ENCODE measurements around the gene CCDC85A. TPM values are rescaled to one million over a fixed set of nuclear protein-coding genes. Genes with fewer than 3 reads are reported as not detected.

Gene CCDC85A
- total RNA-seq, 6 donors from 2014 or later: 11.6 to 41.7 (median 26.1) TPM

DNA sequence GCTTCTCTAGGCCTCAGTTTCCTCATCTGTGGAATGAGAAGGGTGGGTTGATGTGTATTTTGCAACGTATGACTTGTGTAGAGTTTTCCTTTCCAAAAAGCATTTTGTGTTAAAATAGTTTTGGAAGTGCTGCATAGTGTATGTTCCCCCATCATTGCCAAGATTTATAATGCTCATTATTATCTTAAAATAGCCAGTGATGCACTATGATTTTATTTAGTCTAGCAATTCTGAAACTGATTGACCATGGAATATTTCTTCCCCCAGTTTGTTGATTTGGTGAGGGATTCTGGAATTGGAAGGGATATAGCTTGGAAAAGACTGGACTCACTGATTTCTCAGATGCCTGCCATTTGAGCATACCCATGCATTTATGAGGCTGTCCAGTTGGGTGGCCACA lies 130.6 kb downstream of the CCDC85A start:
- DNase-seq (no peak), ATAC-seq (ENCODE audit: low FRiP score in 2 of 2) (no peak)
- no peak for TF ChIP-seq POLR2A (IDR thresholded peaks at IDR 0.05)
- peak overlapping the region in 1 of 4 donors; percentile 42 for H3K27ac ChIP-seq
- no peaks in the 10 kb centered on the region for H3K27me3 ChIP-seq
- peaks cover 0 to 4% (median 2%) of the 10 kb centered on the region in 4 donors for H3K4me1 ChIP-seq
- 37 to 68% methylated on average over 1 of the region's 1 CpG for WGBS, 2 donors
- no peaks in the 10 kb centered on the region for H3K36me3 ChIP-seq
- no peaks in the 10 kb centered on the region for H3K9me3 ChIP-seq
- H3K4me3 ChIP-seq: no peak overlapping the region

DNA sequence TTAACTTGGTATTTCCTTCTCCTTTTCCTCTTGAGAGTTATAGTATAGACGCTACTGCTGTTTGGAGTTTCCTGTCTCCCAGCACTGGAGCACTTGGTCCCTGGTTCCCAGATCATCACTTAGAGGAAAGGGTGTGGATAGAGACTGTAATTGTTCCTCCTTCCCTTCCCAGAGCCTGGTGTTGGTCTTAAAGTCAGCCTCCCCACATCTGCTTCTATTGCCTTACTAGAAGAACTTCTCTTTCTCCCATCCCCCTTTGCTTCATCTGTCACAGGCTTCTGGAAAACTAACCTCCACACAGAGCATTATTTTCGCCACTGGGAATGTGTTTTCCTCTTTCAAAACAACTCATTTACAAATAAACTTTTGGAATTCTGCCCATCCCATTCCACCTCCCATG lies 131.0 kb downstream of the CCDC85A start:
- Histone ChIP-seq H3K4me1 (peaks cover 0 to 4% (median 2%) of the 10 kb centered on the region in 4 donors), H3K9me3 (no peaks in the 10 kb centered on the region), H3K27me3 (no peaks in the 10 kb centered on the region), H3K4me3 (no peak overlapping the region), H3K36me3 (no peaks in the 10 kb centered on the region), H3K27ac (peak overlapping the region in 1 of 4 donors; percentile 42)
- TF ChIP-seq POLR2AphosphoS5 (IDR thresholded peaks at IDR 0.05): peak in 1 of 2 donors; percentile 34
- no peak for TF ChIP-seq POLR2A (IDR thresholded peaks at IDR 0.05)
- TF ChIP-seq, protein P1, sequence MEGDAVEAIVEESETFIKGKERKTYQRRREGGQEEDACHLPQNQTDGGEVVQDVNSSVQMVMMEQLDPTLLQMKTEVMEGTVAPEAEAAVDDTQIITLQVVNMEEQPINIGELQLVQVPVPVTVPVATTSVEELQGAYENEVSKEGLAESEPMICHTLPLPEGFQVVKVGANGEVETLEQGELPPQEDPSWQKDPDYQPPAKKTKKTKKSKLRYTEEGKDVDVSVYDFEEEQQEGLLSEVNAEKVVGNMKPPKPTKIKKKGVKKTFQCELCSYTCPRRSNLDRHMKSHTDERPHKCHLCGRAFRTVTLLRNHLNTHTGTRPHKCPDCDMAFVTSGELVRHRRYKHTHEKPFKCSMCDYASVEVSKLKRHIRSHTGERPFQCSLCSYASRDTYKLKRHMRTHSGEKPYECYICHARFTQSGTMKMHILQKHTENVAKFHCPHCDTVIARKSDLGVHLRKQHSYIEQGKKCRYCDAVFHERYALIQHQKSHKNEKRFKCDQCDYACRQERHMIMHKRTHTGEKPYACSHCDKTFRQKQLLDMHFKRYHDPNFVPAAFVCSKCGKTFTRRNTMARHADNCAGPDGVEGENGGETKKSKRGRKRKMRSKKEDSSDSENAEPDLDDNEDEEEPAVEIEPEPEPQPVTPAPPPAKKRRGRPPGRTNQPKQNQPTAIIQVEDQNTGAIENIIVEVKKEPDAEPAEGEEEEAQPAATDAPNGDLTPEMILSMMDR (IDR thresholded peaks at IDR 0.05): no peak
- no peak for ATAC-seq (ENCODE audit: low FRiP score in 2 of 2)
- no peak for DNase-seq
- WGBS, 2 donors: 47 to 50% methylated on average over 2 of the region's 2 CpGs

DNA sequence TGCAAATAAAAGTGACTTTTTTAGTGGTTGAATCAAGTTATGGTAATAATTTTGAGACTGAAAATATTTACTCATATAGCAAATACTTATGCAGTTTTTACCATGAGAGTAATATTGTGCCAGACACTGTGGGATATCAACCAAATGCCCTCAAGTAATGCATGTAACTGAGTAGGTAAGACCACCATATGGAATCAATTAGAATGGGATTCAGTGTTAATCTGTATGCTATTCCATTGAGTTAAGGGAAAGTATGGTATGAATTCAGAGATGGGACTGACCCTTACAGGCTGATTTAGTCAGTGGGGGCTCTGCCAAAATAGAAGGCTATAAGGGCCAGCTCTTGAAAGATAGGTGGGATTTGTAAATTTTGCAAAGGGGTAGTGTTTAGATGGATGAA lies 131.6 kb downstream of the CCDC85A start:
- H3K4me1 ChIP-seq: peaks cover 0 to 4% (median 2%) of the 10 kb centered on the region in 4 donors
- no peaks in the 10 kb centered on the region for H3K9me3 ChIP-seq
- no peak overlapping the region for H3K4me3 ChIP-seq
- H3K36me3 ChIP-seq: no peaks in the 10 kb centered on the region
- DNase-seq (no peak), ATAC-seq (ENCODE audit: low FRiP score in 2 of 2) (no peak)
- TF ChIP-seq, protein P1 (IDR thresholded peaks at IDR 0.05): no peak
- TF ChIP-seq POLR2AphosphoS5 (IDR thresholded peaks at IDR 0.05) (no peak), EP300 (IDR thresholded peaks at IDR 0.05) (no peak), POLR2A (IDR thresholded peaks at IDR 0.05) (no peak)
- peak overlapping the region in 1 of 4 donors; percentile 42 for H3K27ac ChIP-seq
- H3K27me3 ChIP-seq: no peaks in the 10 kb centered on the region

DNA sequence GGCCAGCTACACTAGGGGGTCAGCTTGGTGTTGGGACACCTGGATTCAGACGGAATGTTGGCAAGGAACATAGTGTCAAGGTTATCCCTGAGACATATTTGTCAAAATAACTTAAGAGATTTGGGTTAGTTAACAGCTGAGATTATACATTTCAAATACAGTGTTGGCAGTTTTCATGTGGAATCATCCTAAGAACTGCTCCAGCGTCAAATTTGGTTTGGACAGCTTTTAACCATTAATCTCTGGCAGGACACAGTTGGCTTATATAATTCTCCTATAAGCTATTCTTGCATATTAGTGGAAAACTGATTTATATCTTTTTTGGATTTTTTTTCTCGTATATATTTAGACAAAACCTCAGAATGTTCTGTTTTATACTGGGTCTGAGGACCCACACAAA lies 132.2 kb downstream of the CCDC85A start:
- 87% methylated on average over 3 of the region's 3 CpGs for WGBS, 2 donors
- H3K4me1 ChIP-seq: peaks cover 0 to 4% (median 2%) of the 10 kb centered on the region in 4 donors
- TF ChIP-seq POLR2AphosphoS5 (IDR thresholded peaks at IDR 0.05) (no peak), POLR2A (IDR thresholded peaks at IDR 0.05) (no peak), EP300 (IDR thresholded peaks at IDR 0.05) (no peak)
- TF ChIP-seq, protein P1 (IDR thresholded peaks at IDR 0.05): no peak

DNA sequence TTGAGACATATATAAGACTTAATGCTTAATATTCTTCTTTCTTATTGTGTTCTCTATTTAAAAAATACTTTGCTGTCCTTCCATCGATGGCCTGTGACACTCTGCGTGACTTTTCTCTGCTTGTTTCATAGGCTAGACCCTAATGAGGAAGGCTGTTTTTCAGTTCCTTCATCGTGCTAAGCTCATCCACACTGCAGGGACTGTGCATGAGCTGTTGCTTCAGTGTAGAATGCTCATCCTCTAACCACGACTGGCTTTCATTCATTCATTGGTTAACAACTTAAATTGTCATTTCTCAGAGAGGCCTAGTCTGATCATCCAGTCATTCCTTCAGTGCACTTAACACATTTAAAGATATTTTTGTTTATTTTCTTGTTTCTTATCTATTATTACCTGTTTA lies 134.4 kb downstream of the CCDC85A start:
- ATAC-seq (ENCODE audit: low FRiP score in 2 of 2) (no peak), DNase-seq (no peak)
- Histone ChIP-seq H3K4me3 (no peak overlapping the region), H3K27me3 (no peaks in the 10 kb centered on the region), H3K4me1 (peaks cover 0 to 4% (median 2%) of the 10 kb centered on the region in 4 donors), H3K9me3 (no peaks in the 10 kb centered on the region), H3K36me3 (no peaks in the 10 kb centered on the region), H3K27ac (no peak overlapping the region)
- TF ChIP-seq, protein P1 (IDR thresholded peaks at IDR 0.05): no peak
- TF ChIP-seq POLR2AphosphoS5 (IDR thresholded peaks at IDR 0.05) (no peak), POLR2A (IDR thresholded peaks at IDR 0.05) (no peak), EP300 (IDR thresholded peaks at IDR 0.05) (no peak)
- 82 to 94% methylated on average over 4 of the region's 4 CpGs for WGBS, 2 donors

More for the DNA sequence above, 132.2 kb downstream of the CCDC85A start:
- DNase-seq (no peak), ATAC-seq (ENCODE audit: low FRiP score in 2 of 2) (no peak)
- no peaks in the 10 kb centered on the region for H3K9me3 ChIP-seq
- peak overlapping the region in 2 of 4 donors; percentile 2 to 42 for H3K27ac ChIP-seq
- no peaks in the 10 kb centered on the region for H3K27me3 ChIP-seq
- no peak overlapping the region for H3K4me3 ChIP-seq
- no peaks in the 10 kb centered on the region for H3K36me3 ChIP-seq
